Memory B cell (primary cell): ENCODE results near the gene BMP7.

Experiments used
- ATAC-seq: fragments of 150-1000 bp; cut with Tn5 transposase; 2 replicates; pipeline ENCODE4 v1.10.0; 2021; ENCODE audit warnings: low read depth, mild to moderate bottlenecking, moderate library complexity
- DNase-seq, 2 donors: peaks; one replicate each; pipeline ENCODE4 v3.0.0; 2022; ENCODE audit warnings: low spot score in 2 of 2
- H3K27ac Mint-ChIP-seq: one replicate; pipeline ENCODE4 v1.8.0; 2022; ENCODE audit warnings: mild to moderate bottlenecking, moderate library complexity, mixed read lengths
- H3K27me3 Mint-ChIP-seq: one replicate; pipeline ENCODE4 v1.8.0; 2022; ENCODE audit warnings: mixed read lengths
- H3K36me3 Mint-ChIP-seq: one replicate; pipeline ENCODE4 v1.8.0; 2022; ENCODE audit warnings: mild to moderate bottlenecking, mixed read lengths
- H3K4me1 Mint-ChIP-seq: one replicate; pipeline ENCODE4 v1.8.0; 2022; ENCODE audit warnings: mixed read lengths
- H3K4me3 Mint-ChIP-seq: one replicate; pipeline ENCODE4 v1.8.0; 2022; ENCODE audit warnings: mild to moderate bottlenecking, moderate library complexity, mixed read lengths
- H3K9me3 Mint-ChIP-seq: one replicate; pipeline ENCODE4 v1.8.0; 2022; ENCODE audit warnings: mixed read lengths

Gene BMP7

DNA sequence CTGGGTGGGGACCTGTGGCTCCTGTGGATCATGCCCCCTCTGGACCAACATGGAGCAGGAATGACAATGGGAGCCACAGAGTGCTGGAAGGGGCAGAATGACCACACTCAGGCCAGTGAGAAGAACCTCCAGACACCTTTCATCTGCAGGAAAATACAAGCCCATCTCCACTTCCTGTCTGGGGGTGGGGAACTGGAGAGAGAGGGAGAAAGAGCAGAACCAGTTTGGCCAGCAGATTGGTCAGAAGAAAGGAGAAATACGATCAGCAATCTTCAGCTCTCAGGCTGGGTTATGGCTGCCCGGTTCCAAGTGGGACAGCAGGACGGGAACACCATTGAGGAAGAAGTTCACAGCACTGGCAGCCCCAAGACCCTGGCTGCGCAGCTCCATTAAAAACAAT lies 37.0 kb downstream of the BMP7 start:
- peaks cover 7% of the 10 kb centered on the region for H3K27me3 Mint-ChIP-seq
- no peaks in the 10 kb centered on the region for H3K9me3 Mint-ChIP-seq
- DNase-seq: no peak
- H3K4me3 Mint-ChIP-seq: no peak overlapping the region
- no peaks in the 10 kb centered on the region for H3K36me3 Mint-ChIP-seq
- no peaks in the 10 kb centered on the region for H3K4me1 Mint-ChIP-seq
- no peak overlapping the region for H3K27ac Mint-ChIP-seq
- no peak for ATAC-seq

DNA sequence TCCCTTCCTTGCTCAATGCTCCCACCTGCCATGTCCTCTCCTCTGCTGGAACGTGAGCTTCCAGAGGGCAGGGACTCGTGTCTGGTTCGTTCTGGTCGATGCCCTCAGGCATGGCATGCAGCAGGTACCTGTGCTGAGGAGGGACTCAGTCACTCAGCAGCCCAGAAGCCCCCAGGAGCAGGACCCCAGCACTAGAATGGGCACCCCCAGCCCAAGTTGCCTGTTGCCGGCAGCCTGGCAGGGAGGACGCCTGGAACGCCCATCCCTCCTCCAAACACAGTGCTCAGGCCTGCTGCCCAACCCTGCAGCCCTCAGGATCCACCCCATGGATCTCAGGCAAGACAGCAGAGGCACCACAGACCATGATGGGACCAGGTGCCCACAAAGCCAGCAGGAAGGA lies 40.6 kb downstream of the BMP7 start:
- H3K9me3 Mint-ChIP-seq: no peaks in the 10 kb centered on the region
- ATAC-seq: no peak
- no peaks in the 10 kb centered on the region for H3K36me3 Mint-ChIP-seq
- DNase-seq: no peak
- H3K4me3 Mint-ChIP-seq: no peak overlapping the region
- no peaks in the 10 kb centered on the region for H3K27me3 Mint-ChIP-seq
- H3K27ac Mint-ChIP-seq: no peak overlapping the region
- H3K4me1 Mint-ChIP-seq: no peaks in the 10 kb centered on the region

DNA sequence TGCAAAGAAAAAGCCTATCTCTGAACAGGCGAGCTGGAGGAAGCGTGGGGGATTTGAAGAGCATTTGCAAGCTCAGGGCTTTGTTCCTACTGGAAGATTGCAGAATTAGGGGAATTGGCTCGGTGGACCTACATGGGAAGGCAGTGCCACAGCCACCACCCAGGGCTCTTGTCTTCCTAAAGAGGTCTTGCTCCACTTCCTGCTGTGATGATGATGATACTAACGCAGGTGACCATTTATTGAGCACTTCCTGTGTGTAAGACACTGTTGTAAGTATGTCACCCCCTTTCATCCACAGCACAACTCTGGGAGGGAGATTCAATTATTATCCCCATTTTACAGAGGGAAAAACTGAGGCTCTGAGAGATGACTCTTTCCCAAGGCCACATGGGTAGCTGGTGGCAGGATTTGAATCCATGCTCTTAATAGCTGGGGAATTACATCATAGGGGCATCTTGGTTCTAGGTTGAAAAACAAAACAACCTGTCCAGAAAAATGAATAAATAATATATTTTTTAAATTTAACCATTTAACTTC lies 41.2 kb downstream of the BMP7 start:
- H3K27ac Mint-ChIP-seq: no peak overlapping the region
- DNase-seq (no peak), ATAC-seq (no peak)
- H3K36me3 Mint-ChIP-seq: no peaks in the 10 kb centered on the region
- no peaks in the 10 kb centered on the region for H3K4me1 Mint-ChIP-seq
- H3K27me3 Mint-ChIP-seq: peaks cover 1% of the 10 kb centered on the region
- H3K4me3 Mint-ChIP-seq: no peak overlapping the region
- H3K9me3 Mint-ChIP-seq: no peaks in the 10 kb centered on the region

DNA sequence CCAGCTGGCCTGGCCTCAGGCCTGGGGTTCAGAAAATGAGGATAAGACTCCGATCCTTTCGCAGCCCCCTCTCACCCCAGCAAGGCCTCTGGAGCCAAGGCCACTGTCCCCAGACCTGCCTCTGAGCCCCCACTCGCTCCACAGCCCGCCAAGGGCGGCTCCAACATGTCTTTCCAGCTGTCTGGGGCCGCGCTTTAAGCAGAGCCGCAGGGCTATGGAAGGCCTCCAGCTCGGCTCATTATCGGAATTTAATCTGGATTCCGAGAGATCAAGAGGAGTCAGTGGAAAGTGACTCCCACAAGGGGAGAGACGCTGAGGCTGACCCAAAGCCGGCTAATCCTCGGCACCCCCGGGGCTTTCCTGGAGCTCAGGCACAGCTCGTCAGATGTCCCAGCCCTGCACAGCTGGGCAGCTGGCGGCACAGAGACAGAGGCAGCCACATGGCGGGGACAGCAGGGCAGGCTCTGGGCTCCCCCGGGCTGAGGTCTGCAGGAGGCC lies 41.8 kb downstream of the BMP7 start:
- DNase-seq (no peak), ATAC-seq (no peak)
- peaks cover 1% of the 10 kb centered on the region for H3K27me3 Mint-ChIP-seq
- no peaks in the 10 kb centered on the region for H3K36me3 Mint-ChIP-seq
- no peaks in the 10 kb centered on the region for H3K9me3 Mint-ChIP-seq
- no peaks in the 10 kb centered on the region for H3K4me1 Mint-ChIP-seq
- H3K27ac Mint-ChIP-seq: no peak overlapping the region
- H3K4me3 Mint-ChIP-seq: no peak overlapping the region

DNA sequence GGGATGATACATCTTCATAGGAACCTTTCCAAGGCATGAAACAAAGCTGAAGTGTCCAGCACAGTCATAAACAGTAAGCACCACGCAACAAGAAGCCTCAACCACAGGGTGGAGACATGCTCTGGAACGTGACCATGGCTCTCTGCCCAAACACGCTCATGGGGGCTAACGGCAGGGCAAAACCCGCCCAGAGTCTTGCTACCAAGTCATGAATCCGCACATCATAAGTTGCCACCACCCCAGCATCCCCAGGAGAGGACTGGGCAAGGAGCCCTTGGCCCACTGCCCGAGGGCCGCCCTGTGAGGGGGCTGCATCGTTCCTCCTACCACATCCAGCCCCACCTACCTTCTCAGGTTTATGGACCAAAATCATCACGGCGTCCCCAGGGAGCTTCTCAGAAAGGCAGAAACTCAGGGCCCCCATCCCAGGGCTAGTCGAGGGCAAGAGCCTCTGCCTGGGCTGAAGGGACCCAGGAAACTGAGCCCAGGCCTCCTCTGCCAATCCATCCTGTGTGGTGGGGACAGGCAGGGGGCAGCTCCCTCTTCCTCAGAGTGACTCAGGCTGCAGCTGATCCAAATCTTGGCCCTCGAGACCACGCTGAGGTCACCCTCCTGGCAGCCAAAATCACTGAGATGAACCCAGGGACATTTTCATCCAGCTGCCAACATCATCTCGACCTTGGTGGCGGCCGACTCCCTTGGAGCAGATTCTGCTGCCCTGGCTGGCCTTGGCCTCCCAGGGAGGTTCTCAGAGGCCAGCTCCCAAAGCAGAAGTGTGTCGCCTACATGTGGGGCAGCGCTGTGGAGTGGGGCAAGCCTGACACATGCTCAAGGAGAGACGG lies 42.6 kb downstream of the BMP7 start:
- H3K27me3 Mint-ChIP-seq: peaks cover 1% of the 10 kb centered on the region
- H3K27ac Mint-ChIP-seq: no peak overlapping the region
- ATAC-seq (no peak), DNase-seq (no peak)
- no peak overlapping the region for H3K4me3 Mint-ChIP-seq
- no peaks in the 10 kb centered on the region for H3K36me3 Mint-ChIP-seq
- no peaks in the 10 kb centered on the region for H3K4me1 Mint-ChIP-seq
- no peaks in the 10 kb centered on the region for H3K9me3 Mint-ChIP-seq

DNA sequence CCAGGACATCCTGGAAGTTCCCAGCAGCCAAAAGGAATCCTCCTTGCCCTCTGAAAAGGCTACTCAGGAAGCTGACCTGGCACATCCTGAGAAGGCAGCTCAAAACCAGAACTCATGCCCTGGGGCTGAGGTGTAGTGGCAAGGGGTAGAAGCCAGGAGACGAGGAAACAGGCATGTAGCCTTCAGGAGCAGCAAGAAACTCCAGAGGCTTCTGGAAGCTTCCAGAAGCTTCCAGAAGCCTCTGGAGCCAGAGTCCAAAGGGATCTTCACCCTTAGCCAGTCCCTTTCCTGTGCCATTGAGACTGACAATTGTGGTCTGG lies 43.9 kb downstream of the BMP7 start:
- H3K9me3 Mint-ChIP-seq: no peaks in the 10 kb centered on the region
- peaks cover 1% of the 10 kb centered on the region for H3K27me3 Mint-ChIP-seq
- DNase-seq: no peak
- H3K4me1 Mint-ChIP-seq: no peaks in the 10 kb centered on the region
- no peak overlapping the region for H3K4me3 Mint-ChIP-seq
- ATAC-seq: no peak
- no peaks in the 10 kb centered on the region for H3K36me3 Mint-ChIP-seq
- H3K27ac Mint-ChIP-seq: no peak overlapping the region

DNA sequence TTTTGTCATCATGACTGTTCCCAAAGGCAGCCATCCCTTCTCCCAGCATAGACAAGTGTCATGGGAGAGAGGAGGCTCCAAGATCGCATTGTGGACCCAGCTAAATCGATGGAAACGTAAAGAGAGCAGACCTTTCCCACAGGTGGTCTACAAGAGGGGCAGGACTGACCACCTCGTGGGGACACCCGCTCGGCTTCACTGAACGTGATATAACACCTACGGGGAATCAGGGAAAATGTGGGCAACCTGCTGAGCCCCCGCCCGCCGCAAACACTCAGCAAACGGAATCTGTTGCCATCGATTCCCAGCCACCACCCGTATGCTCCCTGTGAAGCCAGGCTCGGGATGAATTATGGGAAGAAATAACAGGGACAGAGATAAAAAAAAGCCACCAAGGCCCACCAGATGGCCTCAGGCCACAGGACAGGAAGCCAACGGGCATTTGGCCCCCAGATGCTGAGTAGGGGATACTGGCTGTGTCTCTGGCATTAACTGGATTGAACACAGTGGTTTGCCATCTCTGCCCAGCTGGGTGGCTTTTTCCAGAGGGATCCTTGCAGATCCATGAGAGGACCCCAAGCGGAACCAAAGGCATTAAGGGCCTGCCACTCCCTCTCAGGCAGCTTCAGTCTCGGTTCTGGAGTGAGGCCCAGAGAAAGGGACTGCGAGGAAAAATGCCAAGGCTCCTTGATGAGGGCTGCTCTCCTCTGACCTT lies 44.4 kb downstream of the BMP7 start:
- peaks cover 1% of the 10 kb centered on the region for H3K27me3 Mint-ChIP-seq
- ATAC-seq (no peak), DNase-seq (no peak)
- no peak overlapping the region for H3K4me3 Mint-ChIP-seq
- no peaks in the 10 kb centered on the region for H3K36me3 Mint-ChIP-seq
- H3K27ac Mint-ChIP-seq: no peak overlapping the region
- H3K4me1 Mint-ChIP-seq: no peaks in the 10 kb centered on the region
- no peaks in the 10 kb centered on the region for H3K9me3 Mint-ChIP-seq

DNA sequence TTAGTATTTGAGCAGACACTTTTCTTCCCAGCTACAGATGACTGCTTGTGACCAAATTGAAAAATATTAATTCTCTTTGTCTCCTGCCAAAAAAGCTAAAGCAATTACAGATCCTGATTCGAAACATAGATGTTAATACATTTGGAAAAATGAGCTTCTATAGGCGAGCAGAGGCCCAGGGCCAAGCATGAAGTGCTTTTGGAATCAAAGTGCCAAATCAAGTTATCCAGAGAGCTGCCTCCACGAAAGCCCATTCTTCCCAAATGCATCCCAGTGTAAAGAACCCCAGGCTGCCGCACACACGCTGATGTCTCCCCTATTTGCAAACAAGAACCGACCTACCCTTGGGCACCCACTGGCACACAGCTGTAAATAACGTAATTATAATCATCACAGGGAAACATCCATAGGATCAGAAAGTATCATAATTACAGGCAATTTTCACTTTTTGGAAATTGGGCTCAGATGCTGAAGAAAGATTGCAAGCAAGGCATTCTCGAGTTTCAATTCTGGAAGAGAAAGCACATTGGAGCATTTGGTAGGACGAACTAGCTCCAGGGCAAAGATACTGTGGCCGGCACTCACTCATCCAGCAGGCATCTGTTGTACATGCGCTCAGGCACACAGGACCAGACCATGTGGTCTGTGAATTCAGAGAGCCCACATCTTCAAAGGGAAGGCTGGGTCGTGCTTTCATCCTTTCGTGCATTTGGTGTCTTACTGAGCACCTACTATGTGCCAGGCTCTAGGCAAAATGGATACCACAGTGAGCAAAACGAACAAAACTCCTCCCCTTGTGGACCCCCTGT lies 45.9 kb downstream of the BMP7 start:
- no peaks in the 10 kb centered on the region for H3K4me1 Mint-ChIP-seq
- peaks cover 1% of the 10 kb centered on the region for H3K27me3 Mint-ChIP-seq
- H3K4me3 Mint-ChIP-seq: no peak overlapping the region
- no peak for DNase-seq
- no peaks in the 10 kb centered on the region for H3K36me3 Mint-ChIP-seq
- no peak for ATAC-seq
- H3K9me3 Mint-ChIP-seq: no peaks in the 10 kb centered on the region
- no peak overlapping the region for H3K27ac Mint-ChIP-seq

DNA sequence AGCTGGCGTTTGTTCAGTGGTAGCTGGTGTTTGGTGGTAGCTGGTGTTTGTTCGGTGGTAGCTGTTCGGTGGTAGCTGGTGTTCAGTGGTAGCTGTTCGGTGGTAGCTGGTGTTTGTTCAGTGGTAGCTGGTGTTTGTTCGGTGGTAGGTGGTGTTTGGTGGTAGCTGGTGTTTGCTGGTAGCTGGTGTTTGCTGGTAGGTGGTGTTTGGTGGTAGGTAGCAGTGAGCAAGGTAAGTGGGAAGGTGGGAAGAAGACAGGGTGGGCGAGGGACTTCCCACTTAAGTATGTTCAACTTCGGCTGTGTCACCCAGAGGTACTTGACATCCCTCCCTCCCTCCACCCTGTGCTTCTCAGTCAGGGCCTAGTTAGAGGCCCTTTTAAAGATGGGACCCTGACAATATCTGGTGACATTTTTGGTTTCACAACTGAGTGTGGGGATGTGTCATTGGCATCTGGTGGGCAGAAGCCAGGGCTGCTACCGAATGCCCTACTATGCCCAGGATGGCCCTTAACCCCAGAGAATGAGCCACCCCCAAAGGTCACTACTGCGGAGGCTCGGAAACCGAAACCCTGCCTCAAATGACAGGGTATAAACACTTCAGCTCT lies 47.3 kb downstream of the BMP7 start:
- H3K4me1 Mint-ChIP-seq: no peaks in the 10 kb centered on the region
- no peak overlapping the region for H3K4me3 Mint-ChIP-seq
- H3K9me3 Mint-ChIP-seq: no peaks in the 10 kb centered on the region
- no peak overlapping the region for H3K27ac Mint-ChIP-seq
- peaks cover 1% of the 10 kb centered on the region for H3K27me3 Mint-ChIP-seq
- no peak for DNase-seq
- no peak for ATAC-seq
- no peaks in the 10 kb centered on the region for H3K36me3 Mint-ChIP-seq

DNA sequence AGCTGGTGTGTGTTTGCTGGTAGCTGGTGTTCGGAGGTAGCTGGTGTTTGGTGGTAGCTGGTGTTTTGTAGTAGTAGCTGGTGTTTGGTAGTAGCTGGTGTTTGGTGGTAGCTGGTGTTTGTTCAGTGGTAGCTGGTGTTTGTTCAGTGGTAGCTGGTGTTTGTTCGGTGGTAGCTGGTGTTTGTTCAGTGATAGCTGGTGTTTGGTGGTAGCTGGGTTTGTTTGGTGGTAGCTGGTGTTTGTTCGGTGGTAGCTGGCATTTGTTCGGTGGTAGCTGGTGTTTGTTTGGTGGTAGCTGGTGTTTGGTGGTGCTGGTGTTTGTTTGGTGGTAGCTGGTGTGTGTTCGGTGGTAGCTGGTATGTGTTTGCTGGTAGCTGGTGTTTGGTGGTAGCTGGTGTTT lies 48.0 kb downstream of the BMP7 start:
- H3K27ac Mint-ChIP-seq: no peak overlapping the region
- ATAC-seq (no peak), DNase-seq (no peak)
- no peaks in the 10 kb centered on the region for H3K4me1 Mint-ChIP-seq
- H3K27me3 Mint-ChIP-seq: peaks cover 1% of the 10 kb centered on the region
- H3K9me3 Mint-ChIP-seq: no peaks in the 10 kb centered on the region
- no peak overlapping the region for H3K4me3 Mint-ChIP-seq
- no peaks in the 10 kb centered on the region for H3K36me3 Mint-ChIP-seq

DNA sequence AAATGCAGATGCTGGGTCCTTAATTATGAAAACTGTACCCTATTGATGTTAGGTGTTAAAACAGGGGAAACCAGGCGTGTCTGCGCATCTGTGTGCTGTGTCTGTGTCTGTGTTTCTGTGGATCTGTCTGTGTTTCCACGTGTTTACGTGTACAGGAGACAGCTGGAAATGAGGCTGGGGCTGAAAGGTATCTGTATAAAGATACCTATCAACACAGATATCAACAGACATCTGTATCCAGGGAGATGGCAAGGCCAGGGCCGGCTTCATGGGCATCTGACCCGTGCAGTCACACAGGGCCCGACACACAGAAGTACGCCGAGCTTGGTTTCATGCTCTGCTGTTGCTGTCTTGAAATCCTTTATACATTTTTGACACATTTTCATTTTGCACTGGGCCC lies 48.6 kb downstream of the BMP7 start:
- no peak for DNase-seq
- Mint-ChIP-seq H3K27me3 (peaks cover 1% of the 10 kb centered on the region), H3K9me3 (no peaks in the 10 kb centered on the region), H3K36me3 (no peaks in the 10 kb centered on the region), H3K4me3 (no peak overlapping the region), H3K27ac (no peak overlapping the region), H3K4me1 (no peaks in the 10 kb centered on the region)
- no peak for ATAC-seq

DNA sequence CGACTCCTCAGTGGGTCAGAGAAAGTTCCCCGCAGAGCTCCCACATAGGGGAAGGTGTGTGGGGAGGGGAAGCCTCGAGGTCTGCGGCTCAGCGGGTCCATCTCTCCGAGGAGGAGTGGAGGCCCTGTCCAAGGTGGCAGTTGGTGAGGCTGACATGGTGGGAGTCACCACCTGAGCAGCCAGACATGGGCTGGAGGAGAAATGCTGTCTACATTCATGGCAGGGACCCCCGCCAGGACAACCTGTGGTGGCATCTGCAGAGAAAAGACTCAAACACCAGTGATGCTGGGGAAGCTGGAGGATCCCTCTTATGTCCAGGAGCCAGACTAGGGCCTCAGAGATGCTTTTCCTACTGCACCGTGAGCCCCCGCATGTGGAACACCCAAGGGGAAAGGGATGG lies 49.8 kb downstream of the BMP7 start:
- Mint-ChIP-seq H3K27me3 (peaks cover 7% of the 10 kb centered on the region), H3K4me1 (peaks cover 3% of the 10 kb centered on the region), H3K9me3 (peaks cover 1% of the 10 kb centered on the region), H3K27ac (no peak overlapping the region), H3K36me3 (no peaks in the 10 kb centered on the region), H3K4me3 (no peak overlapping the region)
- ATAC-seq (no peak), DNase-seq (no peak)

DNA sequence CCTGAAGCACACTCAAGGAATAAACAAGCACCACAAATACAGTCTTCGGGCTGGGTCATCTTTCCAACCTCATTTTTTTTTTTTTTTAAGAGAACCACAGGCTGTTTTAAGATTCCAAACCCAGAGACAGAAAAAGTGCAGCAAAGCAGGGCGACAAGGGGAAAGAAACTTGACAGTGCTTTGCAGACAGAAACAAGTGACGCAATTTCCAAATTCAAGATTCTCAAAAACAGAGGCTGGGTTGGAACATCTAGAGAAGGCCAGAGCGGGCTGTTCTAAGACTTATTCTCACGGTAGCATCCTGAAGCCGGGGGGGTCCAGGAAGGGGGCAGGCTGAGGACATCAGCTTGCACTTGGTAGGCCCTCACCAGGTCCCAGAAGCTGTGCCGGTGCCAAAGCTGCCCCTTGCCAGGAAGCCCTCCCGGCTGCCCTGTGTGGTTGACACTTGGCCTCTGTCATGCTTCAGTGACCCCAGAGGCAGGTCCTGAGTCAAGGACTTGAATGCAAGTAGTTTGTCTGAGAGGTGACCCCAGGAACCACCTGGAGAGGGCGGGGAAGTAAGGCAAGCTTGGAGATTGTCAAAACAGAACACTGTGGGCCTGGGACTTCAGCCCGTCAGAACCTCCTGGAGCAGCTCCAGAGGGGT lies 50.5 kb downstream of the BMP7 start:
- DNase-seq (no peak), ATAC-seq (no peak)
- Mint-ChIP-seq H3K4me1 (peaks cover 3% of the 10 kb centered on the region), H3K9me3 (peaks cover 1% of the 10 kb centered on the region), H3K4me3 (no peak overlapping the region), H3K27ac (no peak overlapping the region), H3K27me3 (peaks cover 7% of the 10 kb centered on the region), H3K36me3 (no peaks in the 10 kb centered on the region)
